GM10248 (cell line): ENCODE results near the gene BUB3.
A peak's percentile ranks its signal among the peaks of the same experiment; 100 is the strongest.

ENCODE experiments used
- CTCF ChIA-PET: fragments of 300-600 bp; sonication (Branson Sonifier 250); formaldehyde crosslinking; extraction: SDS; loops from one replicate; lab custom pipeline; 2021; ENCODE audit warnings: antibody characterized with exemption; lab: Yijun Ruan, JAX
- POLR2A ChIA-PET: fragments of 350-650 bp; sonication (Branson Sonifier 250); formaldehyde crosslinking; extraction: SDS; loops from one replicate; lab custom pipeline; 2020; ENCODE audit warnings: antibody characterized with exemption; lab: Yijun Ruan, JAX
- DNase-seq: peaks from one replicate; pipeline ENCODE4 v3.0.0; 2012; ENCODE audit errors: extremely low spot score
- TF ChIP-seq, protein P1 (sequence below): IDR thresholded peaks from 2 replicates; pipeline ENCODE4 v1.5.1; 2012; ENCODE audit warnings: mild to moderate bottlenecking, low read depth; ENCODE audit errors: extremely low read depth, missing control alignments, control extremely low read depth

Gene BUB3, protein sequence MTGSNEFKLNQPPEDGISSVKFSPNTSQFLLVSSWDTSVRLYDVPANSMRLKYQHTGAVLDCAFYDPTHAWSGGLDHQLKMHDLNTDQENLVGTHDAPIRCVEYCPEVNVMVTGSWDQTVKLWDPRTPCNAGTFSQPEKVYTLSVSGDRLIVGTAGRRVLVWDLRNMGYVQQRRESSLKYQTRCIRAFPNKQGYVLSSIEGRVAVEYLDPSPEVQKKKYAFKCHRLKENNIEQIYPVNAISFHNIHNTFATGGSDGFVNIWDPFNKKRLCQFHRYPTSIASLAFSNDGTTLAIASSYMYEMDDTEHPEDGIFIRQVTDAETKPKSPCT

DNA sequence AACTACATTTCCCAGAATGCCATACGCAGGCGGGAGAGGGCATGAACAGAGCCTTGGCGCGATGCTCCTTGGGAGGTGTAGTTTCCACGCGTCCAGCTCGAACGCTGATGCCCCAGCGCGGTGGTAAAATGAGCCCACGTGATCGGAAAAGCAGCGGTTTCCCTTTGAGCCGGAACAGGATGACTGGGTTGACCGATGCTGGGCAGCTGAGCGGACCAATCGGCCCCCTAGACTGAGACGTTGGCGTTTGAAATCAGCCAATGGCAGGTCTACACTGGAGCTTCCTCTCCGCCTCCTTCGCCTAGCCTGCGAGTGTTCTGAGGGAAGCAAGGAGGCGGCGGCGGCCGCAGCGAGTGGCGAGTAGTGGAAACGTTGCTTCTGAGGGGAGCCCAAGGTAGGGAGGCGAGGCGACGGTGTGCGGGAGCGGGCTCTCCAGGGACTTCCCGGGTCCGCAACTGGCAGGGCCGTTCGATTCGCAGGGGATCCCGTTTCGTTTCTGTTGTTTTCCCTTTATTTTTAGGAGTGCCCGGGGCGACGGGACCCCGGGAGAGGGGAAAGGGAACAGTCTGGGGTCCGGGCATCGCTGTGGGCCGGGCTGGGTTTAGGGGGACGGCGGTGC lies at the start of gene BUB3:
TSS of gene BUB3 (plus strand) at position 311 of the 619 bp plus-strand sequence. CDS start 516 bp downstream, outside the sequence.
- POLR2A ChIA-PET = interaction anchor here (0.6 to 1.3 kb wide), 6 partner anchors 9 to 372 kb away, joined by 3 to 4 read pairs (median 3); no protein-coding TSS in a partner anchor
- peak; percentile 97 for DNase-seq
- TF ChIP-seq, protein P1, sequence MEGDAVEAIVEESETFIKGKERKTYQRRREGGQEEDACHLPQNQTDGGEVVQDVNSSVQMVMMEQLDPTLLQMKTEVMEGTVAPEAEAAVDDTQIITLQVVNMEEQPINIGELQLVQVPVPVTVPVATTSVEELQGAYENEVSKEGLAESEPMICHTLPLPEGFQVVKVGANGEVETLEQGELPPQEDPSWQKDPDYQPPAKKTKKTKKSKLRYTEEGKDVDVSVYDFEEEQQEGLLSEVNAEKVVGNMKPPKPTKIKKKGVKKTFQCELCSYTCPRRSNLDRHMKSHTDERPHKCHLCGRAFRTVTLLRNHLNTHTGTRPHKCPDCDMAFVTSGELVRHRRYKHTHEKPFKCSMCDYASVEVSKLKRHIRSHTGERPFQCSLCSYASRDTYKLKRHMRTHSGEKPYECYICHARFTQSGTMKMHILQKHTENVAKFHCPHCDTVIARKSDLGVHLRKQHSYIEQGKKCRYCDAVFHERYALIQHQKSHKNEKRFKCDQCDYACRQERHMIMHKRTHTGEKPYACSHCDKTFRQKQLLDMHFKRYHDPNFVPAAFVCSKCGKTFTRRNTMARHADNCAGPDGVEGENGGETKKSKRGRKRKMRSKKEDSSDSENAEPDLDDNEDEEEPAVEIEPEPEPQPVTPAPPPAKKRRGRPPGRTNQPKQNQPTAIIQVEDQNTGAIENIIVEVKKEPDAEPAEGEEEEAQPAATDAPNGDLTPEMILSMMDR = no peak
- CTCF ChIA-PET = interaction anchor here (0.8 to 7.5 kb wide), 10 partner anchors 8 to 404 kb away, joined by 3 to 49 read pairs (median 4); no protein-coding TSS in a partner anchor

DNA sequence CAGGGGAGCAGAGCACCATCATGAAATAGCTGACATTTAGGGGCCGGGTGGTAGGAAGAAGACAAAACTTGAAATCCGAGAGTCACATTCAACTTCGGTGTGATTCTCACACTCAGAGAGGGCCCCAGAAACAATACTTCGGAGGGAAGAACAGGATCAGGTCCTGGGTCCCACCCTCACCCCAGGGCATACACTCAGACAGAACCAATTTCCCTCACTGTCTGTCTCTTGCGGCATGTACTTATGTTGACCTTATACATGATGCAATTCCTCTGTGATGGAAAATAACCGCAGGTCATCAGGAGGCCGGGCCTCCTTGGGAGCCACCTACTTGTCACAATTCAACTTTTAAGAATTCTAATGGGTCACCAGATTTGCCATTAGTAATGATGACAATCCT lies 44.7 kb upstream of the BUB3 start:
- TF ChIP-seq, protein P1 = no peak
- CTCF ChIA-PET = interaction anchor here (0.8 kb wide), 1 partner anchor 19 kb away, joined by 4 read pairs; no protein-coding TSS in a partner anchor
- POLR2A ChIA-PET = no interaction called here
- no peak for DNase-seq

DNA sequence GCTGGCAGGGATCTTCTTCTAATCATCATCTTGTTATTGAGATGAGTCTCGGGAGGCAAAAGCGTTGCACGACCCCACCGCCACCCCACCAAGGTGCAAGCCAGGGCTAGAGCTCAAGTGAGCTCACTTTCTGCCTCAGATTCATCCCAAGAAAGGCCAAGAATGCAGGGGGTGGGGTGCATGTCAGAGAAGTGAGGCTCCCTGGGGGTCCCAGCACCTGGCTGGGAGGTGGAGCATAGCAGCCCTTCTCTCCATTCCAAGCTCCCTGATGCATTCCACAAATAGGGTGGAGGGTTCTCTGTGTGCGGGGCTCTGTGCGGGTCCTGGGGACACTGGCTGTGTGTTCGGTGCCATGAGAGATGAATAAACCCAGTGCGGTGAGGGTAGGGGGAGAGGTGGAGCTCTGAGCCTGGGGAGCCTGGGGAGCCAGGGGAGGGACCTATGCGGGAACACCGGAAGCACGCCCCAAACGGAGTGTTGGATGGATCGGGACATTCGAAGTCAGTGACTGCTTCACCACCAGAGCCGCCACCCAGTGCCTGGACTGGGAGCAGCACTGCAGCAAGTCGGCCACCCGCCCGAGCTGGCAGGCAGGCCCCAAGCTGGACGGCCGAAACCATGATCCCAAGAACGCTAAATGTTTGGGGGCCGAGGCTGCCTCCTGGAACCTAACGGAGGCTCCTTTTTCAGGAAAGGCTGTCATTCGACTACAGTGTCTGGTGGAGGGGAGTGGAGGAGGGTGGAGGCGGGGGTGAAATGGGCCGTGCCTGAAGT lies 36.4 kb upstream of the BUB3 start:
- POLR2A ChIA-PET = interaction anchor here (0.6 kb wide), 1 partner anchor 1496 kb away, joined by 5 read pairs; no protein-coding TSS in a partner anchor
- TF ChIP-seq, protein P1 = no peak
- DNase-seq = no peak
- CTCF ChIA-PET = interaction anchor here (1.1 kb wide), 1 partner anchor 14 kb away, joined by 3 read pairs; no protein-coding TSS in a partner anchor

DNA sequence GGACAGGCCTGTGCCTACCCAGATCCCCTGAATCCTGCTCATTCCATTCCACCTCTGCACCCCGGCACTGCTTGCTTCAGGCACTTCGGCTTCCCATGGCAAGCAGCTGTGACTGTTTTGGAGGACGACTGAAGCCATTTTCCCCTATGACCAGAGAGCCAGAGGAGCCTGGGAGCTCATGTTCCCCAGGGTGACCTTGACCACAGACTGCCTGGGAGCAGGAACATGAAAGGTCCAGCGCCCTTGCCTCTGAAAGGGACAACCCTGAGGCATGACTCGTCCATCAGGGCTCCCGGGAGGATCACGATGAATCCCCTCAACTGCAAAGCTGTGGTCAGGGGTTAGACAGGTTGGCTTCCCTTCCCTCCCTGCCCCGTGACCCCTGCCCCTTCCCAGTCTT lies 35.1 kb upstream of the BUB3 start:
- no peak for DNase-seq
- ChIA-PET POLR2A (no interaction called here), CTCF (no interaction called here)
- TF ChIP-seq, protein P1 = no peak

DNA sequence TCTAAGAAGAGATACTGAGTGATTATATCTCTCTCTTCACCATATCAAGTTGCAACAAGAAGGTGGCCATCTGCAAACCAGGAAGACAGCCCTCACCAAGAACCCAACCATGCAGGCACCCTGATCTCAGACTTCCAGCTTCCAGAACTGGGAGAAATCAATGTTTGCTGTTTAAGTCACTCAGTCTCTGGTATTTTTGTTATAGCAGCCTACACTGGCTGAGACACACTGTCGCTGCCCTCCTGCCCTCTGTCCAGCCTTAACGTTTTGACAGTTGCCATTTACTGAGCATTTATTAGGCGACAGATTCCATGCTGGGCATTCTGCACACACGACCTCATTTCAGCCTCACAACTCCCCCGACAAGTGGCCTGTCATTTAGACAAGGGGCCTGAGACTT lies 28.0 kb upstream of the BUB3 start:
- CTCF ChIA-PET = no interaction called here
- POLR2A ChIA-PET = no interaction called here
- TF ChIP-seq, protein P1 = no peak
- no peak for DNase-seq
